HCT116 (cell line): ENCODE data around the gene RPH3AL. TPM values are rescaled to one million over a fixed set of nuclear protein-coding genes. Genes with fewer than 3 reads are reported as not detected.

Source experiments
- ATAC-seq: fragments of 200-7000 bp; cut with Tn5 transposase; 2 replicates; pipeline ENCODE4 v1.9.1; 2020; ENCODE audit warnings: mild to moderate bottlenecking, moderate library complexity
- BruUV-seq: library from RNA; stranded (reverse); fragments of 400-500 nt; replicated peaks from 2 replicates; lab custom pipeline; 2021; lab: Mats Ljungman, UMichigan
- CTCF ChIA-PET: fragments of 300-600 bp; sonication (Branson Sonifier 250); formaldehyde crosslinking; loops from one replicate; lab custom pipeline; 2021; ENCODE audit warnings: antibody characterized with exemption; lab: Charles Lee
- POLR2A ChIA-PET: fragments of 300-600, 350-600 bp; sonication (Branson Sonifier 250); formaldehyde crosslinking; loops from one replicate; lab custom pipeline; 2021; ENCODE audit warnings: antibody characterized with exemption; lab: Charles Lee
- RAD21 ChIA-PET, 2 experiments: fragments of 300-600 bp; sonication (Branson Sonifier 250); formaldehyde crosslinking; loops; one replicate each; lab custom pipeline; 2023; ENCODE audit warnings: low total read pairs in 2 of 2; ENCODE audit not compliant: uncharacterized antibody in 2 of 2, unreplicated experiment in 2 of 2, low non-redundant PET in 1 of 2; lab: Charles Lee
- DNase-seq: peaks from one replicate; pipeline ENCODE4 v3.0.0-alpha.2; 2010; ENCODE audit warnings: low read depth, low spot score
- H2AFZ ChIP-seq: fragments of 200-600 bp; shearing (Covaris generic), sonication (generic); 2 replicates; pipeline ENCODE4 v1.6.1; 2017; ENCODE audit warnings: low read depth, mixed run types, mixed read lengths, antibody characterized with exemption, low read length; ENCODE audit not compliant: poor library complexity, severe bottlenecking
- H3K27ac ChIP-seq: 2 replicates; pipeline ENCODE4 v1.5.1; 2012; ENCODE audit warnings: low read depth, low read length
- H3K27me3 ChIP-seq: fragments of 200-600 bp; sonication (generic); 2 replicates; pipeline ENCODE4 v1.6.1; 2016; ENCODE audit warnings: mixed run types, low read length, mixed read lengths; ENCODE audit not compliant: insufficient read depth
- H3K36me3 ChIP-seq, 2 experiments: fragments of 200-500 bp in 1 of 2; fragments of 200-600 bp in 1 of 2; sonication (Bioruptor generic) in 1 of 2; sonication (generic) in 1 of 2; 2 replicates each; pipeline versions ENCODE4 v1.5.1 to v1.6.1; 2014 to 2016; ENCODE audit warnings: low read length in 2 of 2, inconsistent platforms in 1 of 2, mixed read lengths in 1 of 2, mixed run types in 1 of 2; ENCODE audit not compliant: insufficient read depth in 2 of 2, control insufficient read depth in 1 of 2
- H3K4me1 ChIP-seq, 2 experiments: fragments of 200-600 bp in 1 of 2; sonication (generic) in 1 of 2; 2 replicates each; pipeline versions ENCODE4 v1.5.1 to v1.6.1; 2012 to 2017; ENCODE audit warnings: low read length in 2 of 2, inconsistent platforms in 1 of 2, mild to moderate bottlenecking in 1 of 2, mixed read lengths in 1 of 2, mixed run types in 1 of 2, moderate library complexity in 1 of 2; ENCODE audit not compliant: insufficient read depth in 2 of 2, control insufficient read depth in 1 of 2
- H3K4me2 ChIP-seq: fragments of 200-600 bp; sonication (generic); 2 replicates; pipeline ENCODE4 v1.6.1; 2017; ENCODE audit warnings: mixed run types, low read length, mixed read lengths
- H3K4me3 ChIP-seq, 2 experiments: fragments of 200-600 bp in 1 of 2; sonication (generic) in 1 of 2; replicated peaks in 1 of 2; 2 replicates each; pipeline ENCODE4 v1.5.1; 2011 to 2016; ENCODE audit warnings: low read length in 2 of 2, control low read depth in 1 of 2, low read depth in 1 of 2, mild to moderate bottlenecking in 1 of 2, mixed read lengths in 1 of 2, mixed run types in 1 of 2
- H3K79me2 ChIP-seq: fragments of 200-600 bp; sonication (generic); 2 replicates; pipeline ENCODE4 v1.6.1; 2017; ENCODE audit warnings: mild to moderate bottlenecking, mixed run types, low read length, moderate library complexity, mixed read lengths; ENCODE audit not compliant: insufficient read depth
- H3K9ac ChIP-seq: fragments of 200-600 bp; sonication (generic); 2 replicates; pipeline ENCODE4 v1.6.1; 2016; ENCODE audit warnings: low read length, mixed read lengths
- H3K9me2 ChIP-seq: fragments of 200-600 bp; sonication (generic), shearing (Covaris generic); 2 replicates; pipeline ENCODE4 v1.6.1; 2017; ENCODE audit warnings: mixed run types, mild to moderate bottlenecking, moderate library complexity; ENCODE audit not compliant: insufficient read depth
- H3K9me3 ChIP-seq, 2 experiments: fragments of 200-500 bp in 1 of 2; fragments of 200-600 bp in 1 of 2; sonication (Bioruptor generic) in 1 of 2; sonication (generic) in 1 of 2; 2 replicates each; pipeline ENCODE4 v1.6.1; 2014 to 2017; ENCODE audit warnings: low read length in 2 of 2, mixed read lengths in 2 of 2, inconsistent platforms in 1 of 2, low read depth in 1 of 2, mild to moderate bottlenecking in 1 of 2, mixed run types in 1 of 2, moderate library complexity in 1 of 2; ENCODE audit not compliant: control insufficient read depth in 1 of 2, insufficient read depth in 1 of 2
- H4K20me1 ChIP-seq: fragments of 200-600 bp; sonication (generic), shearing (Covaris generic); 2 replicates; pipeline ENCODE4 v1.6.1; 2017; ENCODE audit warnings: mixed run types, mild to moderate bottlenecking, moderate library complexity; ENCODE audit not compliant: insufficient read depth
- CBX3 ChIP-seq: IDR thresholded peaks from 2 replicates; pipeline ENCODE4 v1.6.1; 2012; ENCODE audit warnings: low read depth
- CEBPB ChIP-seq: IDR thresholded peaks from 2 replicates; pipeline ENCODE4 v1.6.1; 2012; ENCODE audit warnings: low read depth
- CTCF ChIP-seq, 3 experiments: fragments of 200-600 bp in 1 of 3; sonication (generic) in 1 of 3; IDR thresholded peaks in 2 of 3; conservative IDR thresholded peaks in 1 of 3; 2 replicates each; pipeline ENCODE4 v1.5.1; 2012 to 2017; ENCODE audit warnings: low read depth in 2 of 3, low read length in 2 of 3, antibody characterized with exemption in 1 of 3, borderline replicate concordance in 1 of 3, control low read depth in 1 of 3, mild to moderate bottlenecking in 1 of 3, mixed read lengths in 1 of 3, mixed run types in 1 of 3, moderate library complexity in 1 of 3; ENCODE audit not compliant: insufficient read depth in 1 of 3
- EZH2 ChIP-seq: fragments of 200-600 bp; sonication (generic); IDR thresholded peaks from 2 replicates; pipeline ENCODE4 v1.6.1; 2017; ENCODE audit warnings: antibody characterized with exemption, mixed run types
- EZH2phosphoT487 ChIP-seq: fragments of 200-600 bp; IDR thresholded peaks from 2 replicates; pipeline ENCODE4 v1.6.1; 2018; ENCODE audit warnings: antibody characterized with exemption, borderline replicate concordance
- MAX ChIP-seq: IDR thresholded peaks from 2 replicates; pipeline ENCODE4 v1.6.1; 2012
- POLR2A ChIP-seq: IDR thresholded peaks from 2 replicates; pipeline ENCODE4 v1.7.0; 2011; ENCODE audit warnings: borderline replicate concordance; ENCODE audit not compliant: insufficient read depth, insufficient read length; ENCODE audit errors: extremely low read depth
- REST ChIP-seq: IDR thresholded peaks from 2 replicates; pipeline ENCODE4 v1.6.1; 2012; ENCODE audit warnings: low read depth
- SP1 ChIP-seq: IDR thresholded peaks from 2 replicates; pipeline ENCODE4 v1.6.1; 2012; ENCODE audit warnings: low read depth
- TCF7L2 ChIP-seq: IDR thresholded peaks from 2 replicates; pipeline ENCODE4 v1.7.0; 2011; ENCODE audit warnings: borderline replicate concordance, inconsistent platforms; ENCODE audit not compliant: insufficient read depth, insufficient read length; ENCODE audit errors: extremely low read depth
- ZFX ChIP-seq: fragments of 450-650 bp; IDR thresholded peaks from 2 replicates; pipeline ENCODE4 v1.6.1; 2017
- ZNF274 ChIP-seq: fragments of 200-500 bp; sonication (Bioruptor generic); IDR thresholded peaks from 2 replicates; pipeline ENCODE4 v1.6.1; 2014; ENCODE audit warnings: mild to moderate bottlenecking, low read depth, low read length, inconsistent platforms
- intact Hi-C: fragments of 100-400 bp; cut with micrococcal nuclease; formaldehyde crosslinking; loops from 2 replicates; pipeline ENCODE4 v1.10.0; 2022
- total RNA-seq: library from RNA; stranded (reverse); gene quantifications from one replicate; pipeline ENCODE4 v1.2.1, GENCODE V29; 2021; ENCODE audit not compliant: unreplicated experiment

The RPH3AL gene
- total RNA-seq, 1 experiment from 2014 or later: 17.0 TPM

GRCh38 chr17:286571-286970 is 66.0 kb downstream of the RPH3AL start:
- H4K20me1 ChIP-seq: no peaks in the 10 kb centered on the region
- no peak overlapping the region for H3K9ac ChIP-seq
- H3K79me2 ChIP-seq: no peaks in the 10 kb centered on the region
- no peaks in the 10 kb centered on the region for H3K36me3 ChIP-seq
- RAD21 ChIA-PET: no interaction called here
- no peak overlapping the region for H3K27ac ChIP-seq
- ATAC-seq (no peak), DNase-seq (no peak)
- H2AFZ ChIP-seq: no peak overlapping the region
- H3K9me3 ChIP-seq: no peaks in the 10 kb centered on the region
- no peak overlapping the region for H3K4me3 ChIP-seq
- H3K4me2 ChIP-seq: no peak overlapping the region
- CTCF ChIA-PET: no interaction called here
- BruUV-seq: no TSS peak
- H3K4me1 ChIP-seq: no peaks in the 10 kb centered on the region
- TF ChIP-seq ZFX (no peak), ZNF274 (no peak), TCF7L2 (no peak), EZH2phosphoT487 (no peak), POLR2A (no peak), EZH2 (no peak)
- no peaks in the 10 kb centered on the region for H3K27me3 ChIP-seq
- no peaks in the 10 kb centered on the region for H3K9me2 ChIP-seq
- intact Hi-C loops: no loop called here
- POLR2A ChIA-PET: no interaction called here

- H3K9me2 ChIP-seq: no peaks in the 10 kb centered on the region
- CTCF ChIA-PET: no interaction called here
- POLR2A ChIA-PET: no interaction called here
- no peak overlapping the region for H3K4me3 ChIP-seq
- intact Hi-C loops: no loop called here
- H3K27me3 ChIP-seq: no peaks in the 10 kb centered on the region
- H4K20me1 ChIP-seq: no peaks in the 10 kb centered on the region
- no peaks in the 10 kb centered on the region for H3K4me1 ChIP-seq
- ATAC-seq (no peak), DNase-seq (no peak)
- no peak overlapping the region for H2AFZ ChIP-seq
- no TSS peak for BruUV-seq
- no peak overlapping the region for H3K4me2 ChIP-seq
- H3K9me3 ChIP-seq: no peaks in the 10 kb centered on the region
- H3K27ac ChIP-seq: no peak overlapping the region
- RAD21 ChIA-PET: no interaction called here
- H3K36me3 ChIP-seq: no peaks in the 10 kb centered on the region
- H3K79me2 ChIP-seq: no peaks in the 10 kb centered on the region
- H3K9ac ChIP-seq: no peak overlapping the region
- no peak for TF ChIP-seq CBX3
- no peak for TF ChIP-seq TCF7L2
- TF ChIP-seq MAX: no peak
- TF ChIP-seq CEBPB: no peak
- no peak for TF ChIP-seq EZH2phosphoT487
- TF ChIP-seq REST: no peak
- no peak for TF ChIP-seq SP1
- no peak for TF ChIP-seq CTCF (IDR thresholded peaks at IDR 0.05 in 2 of 3, conservative IDR thresholded peaks at IDR 0.05 in 1 of 3; ENCODE audit: borderline replicate concordance in 1 of 3, insufficient read depth in 1 of 3, low read depth in 2 of 3, low read length in 2 of 3)
These were observed 66.7 kb downstream of the RPH3AL start for GRCh38 chr17:285751-286422.
